Epithelial cell of esophagus (primary cell): ENCODE measurements around the gene SRGAP3.
A peak's percentile ranks its signal among the peaks of the same experiment; 100 is the strongest.

Source experiments
- DNase-seq: peaks from one replicate; pipeline ENCODE4 v3.0.0; 2010; ENCODE audit warnings: low read depth
- H3K4me3 ChIP-seq: 2 replicates; pipeline ENCODE4 v1.5.1; 2011; ENCODE audit warnings: mild to moderate bottlenecking, low read length, control low read depth
- CTCF ChIP-seq: IDR thresholded peaks from 2 replicates; pipeline ENCODE4 v1.5.1; 2011; ENCODE audit warnings: low read depth, mild to moderate bottlenecking, low read length, control low read depth, inconsistent platforms; ENCODE audit not compliant: insufficient read depth; ENCODE audit errors: missing control alignments

The SRGAP3 gene

GRCh38 chr3:8978551-8978950, 270.9 kb downstream of the SRGAP3 start:
- DNase-seq = no peak
- no peak overlapping the region for H3K4me3 ChIP-seq
- no peak for TF ChIP-seq CTCF

- DNase-seq = no peak
- TF ChIP-seq CTCF = no peak
- H3K4me3 ChIP-seq = no peak overlapping the region
Measured at GRCh38 chr3:8976540-8977182, 272.8 kb downstream of the SRGAP3 start.

- no peak for TF ChIP-seq CTCF
- DNase-seq = no peak
- H3K4me3 ChIP-seq = no peak overlapping the region
Measured at GRCh38 chr3:8975081-8976020, 274.1 kb downstream of the SRGAP3 start.

GRCh38 chr3:8974458-8974857, 275.0 kb downstream of the SRGAP3 start:
- no peak for DNase-seq

GRCh38 chr3:8972639-8973038, 276.8 kb downstream of the SRGAP3 start:
- peak; percentile 57 for DNase-seq
- no peak overlapping the region for H3K4me3 ChIP-seq
- TF ChIP-seq CTCF = no peak

More at GRCh38 chr3:8974458-8974857, 275.0 kb downstream of the SRGAP3 start:
- no peak overlapping the region for H3K4me3 ChIP-seq
- TF ChIP-seq CTCF = no peak

GRCh38 chr3:8970971-8971589, 278.4 kb downstream of the SRGAP3 start:
- DNase-seq = peak; percentile 67
- peak; percentile 99 for TF ChIP-seq CTCF
- H3K4me3 ChIP-seq = no peak overlapping the region
